HG03439 (cell line): ENCODE data around the gene MCOLN1.

Source experiments
- ATAC-seq: cut with Tn5 transposase; IDR thresholded peaks from one replicate; pipeline ENCODE4 v1.9.1; 2021; ENCODE audit warnings: mild to moderate bottlenecking, moderate library complexity; ENCODE audit not compliant: unreplicated experiment

Gene MCOLN1

DNA sequence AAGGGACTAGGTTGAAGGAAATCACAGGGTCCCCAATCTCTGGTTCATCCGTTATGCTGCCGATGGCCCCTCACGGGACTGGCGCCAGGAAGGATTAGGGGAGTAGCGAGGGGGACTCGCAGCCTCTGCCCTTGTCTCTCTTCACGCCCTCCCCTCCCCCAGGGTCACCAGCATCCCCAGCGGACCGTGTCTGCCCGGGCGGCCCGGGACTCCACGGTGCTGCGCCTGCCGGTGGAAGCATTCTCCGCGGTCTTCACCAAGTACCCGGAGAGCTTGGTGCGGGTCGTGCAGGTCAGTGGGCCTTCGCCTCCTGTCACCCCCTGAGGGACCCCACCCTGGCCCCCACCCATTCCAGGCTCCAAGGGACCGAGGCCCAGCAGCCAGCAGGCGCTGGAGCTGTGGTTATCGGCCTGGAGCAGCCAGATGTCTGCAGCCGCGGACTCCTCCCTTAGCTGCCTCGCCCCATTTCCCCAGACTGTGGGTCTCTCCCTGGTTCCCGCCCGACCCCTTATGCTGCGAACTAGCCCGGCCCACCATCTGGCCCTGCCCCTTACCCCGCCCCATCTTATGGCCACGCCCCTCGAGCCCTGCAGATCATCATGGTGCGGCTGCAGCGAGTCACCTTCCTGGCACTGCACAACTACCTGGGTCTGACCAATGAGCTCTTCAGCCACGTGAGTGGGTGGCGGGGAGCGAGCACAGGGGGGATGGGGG is 18.5 kb downstream of the MCOLN1 start:
- no peak for ATAC-seq

DNA sequence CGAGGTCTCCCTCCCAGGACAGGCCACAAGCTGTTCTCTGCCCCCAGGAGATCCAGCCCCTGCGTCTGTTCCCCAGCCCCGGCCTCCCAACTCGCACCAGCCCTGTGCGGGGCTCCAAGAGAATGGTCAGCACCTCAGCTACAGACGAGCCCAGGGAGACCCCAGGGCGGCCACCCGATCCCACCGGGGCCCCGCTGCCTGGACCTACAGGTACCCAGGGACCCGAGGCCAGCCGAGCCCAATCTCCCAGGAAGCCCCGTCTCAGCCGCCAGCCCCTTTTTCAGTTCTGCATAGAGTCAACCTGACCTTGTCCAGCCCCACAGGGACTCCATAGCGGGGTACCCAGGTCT is 19.0 kb downstream of the MCOLN1 start:
- no peak for ATAC-seq

DNA sequence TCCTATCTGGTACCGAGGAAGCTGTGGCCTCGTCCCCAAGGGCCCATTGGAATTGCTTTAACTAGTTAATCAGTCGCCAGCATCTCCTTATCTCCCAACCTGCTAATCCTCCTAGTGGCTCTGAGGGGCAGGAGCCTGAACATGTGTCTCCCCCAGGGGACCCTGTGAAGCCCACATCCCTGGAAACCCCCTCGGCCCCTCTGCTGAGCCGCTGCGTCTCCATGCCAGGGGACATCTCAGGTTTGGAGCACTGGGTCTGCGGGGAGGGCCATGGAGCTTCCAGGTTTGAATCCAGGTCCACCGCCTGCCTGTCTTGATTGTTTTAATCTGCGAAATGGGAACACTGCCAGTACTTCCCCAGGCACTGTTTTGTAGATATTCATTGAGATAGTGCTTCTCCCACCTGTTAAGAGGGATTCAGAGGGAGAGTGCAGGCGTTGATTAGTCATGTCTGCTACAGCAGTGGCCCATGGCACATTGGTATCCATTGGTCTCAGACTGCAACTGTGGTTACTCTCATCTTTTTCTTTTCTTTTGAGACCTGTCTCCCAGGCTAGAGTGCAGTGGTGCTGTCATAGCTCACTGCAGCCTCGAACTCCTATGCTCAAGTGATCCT is 19.5 kb downstream of the MCOLN1 start:
- no peak for ATAC-seq

DNA sequence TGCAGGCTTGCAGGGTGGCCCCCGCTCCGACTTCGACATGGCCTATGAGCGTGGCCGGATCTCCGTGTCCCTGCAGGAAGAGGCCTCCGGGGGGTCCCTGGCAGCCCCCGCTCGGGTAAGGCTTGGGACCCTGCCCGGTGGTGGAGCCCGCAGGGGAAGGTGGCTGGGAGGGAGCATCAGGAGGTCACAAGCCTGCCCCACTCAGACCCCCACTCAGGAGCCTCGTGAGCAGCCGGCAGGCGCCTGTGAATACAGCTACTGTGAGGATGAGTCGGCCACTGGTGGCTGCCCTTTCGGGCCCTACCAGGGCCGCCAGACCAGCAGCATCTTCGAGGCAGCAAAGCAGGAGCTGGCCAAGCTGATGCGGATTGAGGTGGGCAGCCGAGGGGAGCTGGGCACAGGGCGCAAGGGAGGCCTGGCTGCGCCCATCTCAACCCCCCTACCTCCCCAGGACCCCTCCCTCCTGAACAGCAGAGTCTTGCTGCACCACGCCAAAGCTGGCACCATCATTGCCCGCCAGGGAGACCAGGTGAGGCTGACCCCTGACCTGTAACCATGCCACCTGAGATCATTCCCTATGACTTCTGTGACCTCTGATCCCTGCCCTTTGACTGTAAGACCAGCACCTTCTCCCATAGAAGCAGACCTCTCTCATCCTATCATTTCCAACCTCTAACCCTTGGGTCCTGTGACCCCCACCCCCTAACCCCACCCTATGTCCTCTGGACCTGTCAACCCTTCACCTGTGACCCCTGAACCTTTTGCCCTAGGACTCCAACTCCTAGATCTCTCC is 20.3 kb downstream of the MCOLN1 start:
- no peak for ATAC-seq

DNA sequence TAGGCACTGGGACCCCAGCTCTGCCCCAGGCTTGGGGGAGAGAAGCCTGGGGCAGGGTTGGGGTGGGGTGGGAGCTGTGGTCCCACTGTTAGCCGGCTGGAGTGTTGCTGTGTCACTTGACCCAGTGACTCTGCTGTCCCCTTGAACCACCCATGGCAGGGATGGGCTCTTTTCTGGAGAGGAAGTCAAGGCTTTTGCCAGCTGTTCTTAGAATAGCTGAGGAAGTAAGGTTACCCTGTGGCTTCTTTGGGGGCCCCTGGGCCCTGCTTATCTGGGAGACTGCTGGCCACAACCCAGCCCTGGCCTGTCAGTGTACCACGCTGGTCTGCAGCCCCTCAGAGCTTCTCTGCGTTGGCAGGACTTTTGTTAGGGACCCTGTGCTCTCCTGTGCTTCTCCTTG is 22.2 kb downstream of the MCOLN1 start:
- no peak for ATAC-seq

DNA sequence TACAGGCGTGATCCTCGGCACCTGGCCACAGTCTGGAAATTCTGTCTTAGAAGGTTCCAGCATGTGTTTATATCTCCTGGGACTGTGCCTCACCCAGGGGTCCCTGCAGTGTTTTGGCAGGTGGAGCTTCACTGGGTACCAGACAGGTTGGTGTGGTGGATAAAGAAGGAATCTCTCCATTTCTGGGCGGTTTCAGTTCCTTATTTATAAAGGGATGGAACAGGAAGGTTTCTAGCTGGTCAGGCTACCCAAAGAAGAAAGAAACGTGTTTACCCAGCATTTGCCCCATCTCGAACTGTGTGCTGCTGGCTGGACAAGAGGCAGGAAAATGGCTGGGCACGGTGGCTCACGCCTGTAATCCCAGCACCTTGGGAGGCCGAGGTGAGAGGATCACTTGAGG is 22.9 kb downstream of the MCOLN1 start:
- ATAC-seq: no peak

DNA sequence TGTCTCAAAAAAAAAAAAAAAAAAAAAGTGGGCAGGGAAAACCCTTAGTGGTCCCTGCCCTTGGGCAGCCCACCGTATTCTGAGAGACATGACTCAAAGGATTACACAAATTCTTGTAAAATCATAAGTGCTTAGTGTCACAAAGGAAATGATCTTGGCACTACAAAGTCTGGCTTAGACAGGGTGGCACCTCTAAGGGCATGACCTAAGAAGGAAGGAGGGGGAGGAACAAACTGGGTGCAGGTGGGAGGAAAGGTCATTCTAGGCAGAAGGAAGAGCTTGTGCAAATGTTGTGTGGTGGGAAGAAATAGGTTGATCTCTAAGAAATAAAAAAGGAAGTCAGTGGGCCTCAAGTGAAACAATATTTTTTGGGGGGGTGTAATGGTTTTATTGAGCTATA is 23.5 kb downstream of the MCOLN1 start:
- ATAC-seq: no peak

DNA sequence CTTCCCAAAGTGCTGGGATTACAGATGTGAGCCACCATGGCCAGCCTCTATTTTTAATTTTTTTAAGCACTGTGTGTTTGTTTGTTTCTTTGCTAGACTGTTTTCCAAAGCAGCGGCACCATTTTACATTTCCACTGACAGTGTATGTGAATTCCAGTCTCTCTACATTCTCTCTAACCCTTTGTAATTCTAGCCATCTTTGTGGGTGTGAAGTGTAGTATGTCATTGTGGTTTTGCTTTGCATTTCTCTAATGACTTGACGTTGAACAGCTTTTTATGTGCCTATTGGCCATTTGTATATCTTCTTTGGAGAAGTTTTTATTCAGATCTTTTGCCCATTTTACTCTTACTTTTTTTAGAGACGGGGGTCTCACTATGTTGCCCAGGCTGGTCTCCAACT is 24.7 kb downstream of the MCOLN1 start:
- no peak for ATAC-seq

DNA sequence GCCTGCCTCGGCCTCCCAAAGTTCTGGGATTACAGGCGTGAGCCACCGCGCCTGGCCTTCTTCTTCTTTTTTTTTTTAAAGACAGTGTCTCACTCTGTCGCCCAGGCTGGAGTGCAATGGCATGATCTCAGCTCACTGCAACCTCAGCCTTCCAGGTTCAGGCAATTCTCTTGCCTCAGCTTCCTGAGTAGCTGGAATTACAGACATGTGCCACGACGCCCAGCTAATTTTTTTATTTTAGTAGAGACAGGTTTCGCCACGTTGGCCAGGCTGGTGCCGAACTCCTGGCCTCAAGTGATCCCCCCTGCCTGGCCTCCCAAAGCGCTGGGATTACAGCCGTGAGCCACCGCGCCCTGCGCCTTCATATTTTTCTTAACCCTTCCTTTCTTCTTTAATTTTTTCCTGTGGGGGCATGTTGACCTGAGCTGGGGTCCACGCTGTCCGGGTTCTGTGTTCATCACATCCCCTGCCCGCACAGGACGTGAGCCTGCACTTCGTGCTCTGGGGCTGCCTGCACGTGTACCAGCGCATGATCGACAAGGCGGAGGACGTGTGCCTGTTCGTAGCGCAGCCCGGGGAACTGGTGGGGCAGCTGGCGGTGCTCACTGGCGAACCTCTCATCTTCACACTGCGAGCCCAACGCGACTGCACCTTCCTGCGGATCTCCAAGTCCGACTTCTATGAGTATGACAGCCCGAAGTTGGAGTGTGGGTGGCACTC is 27.2 kb downstream of the MCOLN1 start:
- ATAC-seq: no peak

DNA sequence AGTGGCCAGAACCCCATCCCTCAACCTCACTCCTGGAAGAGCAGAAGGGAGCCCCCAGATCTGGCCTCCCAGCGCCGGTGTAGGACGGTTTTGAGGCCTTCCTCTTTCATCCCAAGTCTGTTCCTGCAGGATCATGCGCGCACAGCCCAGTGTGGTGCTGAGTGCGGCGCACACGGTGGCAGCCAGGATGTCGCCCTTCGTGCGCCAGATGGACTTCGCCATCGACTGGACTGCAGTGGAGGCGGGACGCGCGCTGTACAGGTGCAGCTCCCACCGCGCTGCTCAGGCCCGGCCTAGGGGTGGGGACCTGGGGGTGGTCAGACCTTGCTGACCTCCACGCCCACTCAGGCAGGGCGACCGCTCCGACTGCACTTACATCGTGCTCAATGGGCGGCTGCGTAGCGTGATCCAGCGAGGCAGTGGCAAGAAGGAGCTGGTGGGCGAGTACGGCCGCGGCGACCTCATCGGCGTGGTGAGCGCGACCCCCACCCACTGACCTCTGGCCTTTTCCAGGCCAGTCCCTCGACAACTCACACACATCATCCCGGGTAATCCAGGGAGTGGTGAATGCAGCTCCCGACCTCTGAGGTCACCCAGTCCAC is 27.8 kb downstream of the MCOLN1 start:
- ATAC-seq: no peak

DNA sequence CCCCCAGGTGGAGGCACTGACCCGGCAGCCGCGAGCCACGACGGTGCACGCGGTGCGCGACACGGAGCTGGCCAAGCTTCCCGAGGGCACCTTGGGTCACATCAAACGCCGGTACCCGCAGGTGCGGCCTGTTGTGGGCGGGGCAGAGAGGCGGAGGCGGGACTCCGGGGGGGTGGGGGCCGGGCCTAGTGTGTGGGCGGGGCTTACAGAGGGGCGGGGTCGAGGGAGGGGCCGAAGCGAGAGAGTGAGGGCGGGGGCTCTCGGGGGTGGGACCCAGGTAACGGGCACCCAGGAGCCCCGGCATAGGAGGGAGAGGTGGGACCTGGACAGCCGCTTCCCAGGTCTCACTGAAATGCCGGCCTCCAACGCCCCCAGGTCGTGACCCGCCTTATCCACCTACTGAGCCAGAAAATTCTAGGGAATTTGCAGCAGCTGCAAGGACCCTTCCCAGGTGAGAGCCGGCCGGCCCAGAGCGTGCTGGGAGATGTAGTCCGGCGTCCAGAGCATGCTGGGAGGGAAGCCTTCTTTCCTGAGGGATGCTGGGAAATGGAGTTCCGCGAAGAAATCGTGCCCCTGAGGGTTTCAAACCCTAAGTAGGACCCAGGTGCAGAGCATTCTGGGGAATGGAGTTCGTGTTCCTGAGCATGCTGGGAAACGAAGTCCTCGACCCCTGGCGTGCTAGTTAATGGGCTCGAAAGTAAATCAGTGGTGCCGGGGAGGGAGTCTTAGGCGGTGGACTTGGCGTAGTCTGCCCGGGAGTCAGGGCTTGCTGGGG is 28.8 kb downstream of the MCOLN1 start:
- no peak for ATAC-seq

DNA sequence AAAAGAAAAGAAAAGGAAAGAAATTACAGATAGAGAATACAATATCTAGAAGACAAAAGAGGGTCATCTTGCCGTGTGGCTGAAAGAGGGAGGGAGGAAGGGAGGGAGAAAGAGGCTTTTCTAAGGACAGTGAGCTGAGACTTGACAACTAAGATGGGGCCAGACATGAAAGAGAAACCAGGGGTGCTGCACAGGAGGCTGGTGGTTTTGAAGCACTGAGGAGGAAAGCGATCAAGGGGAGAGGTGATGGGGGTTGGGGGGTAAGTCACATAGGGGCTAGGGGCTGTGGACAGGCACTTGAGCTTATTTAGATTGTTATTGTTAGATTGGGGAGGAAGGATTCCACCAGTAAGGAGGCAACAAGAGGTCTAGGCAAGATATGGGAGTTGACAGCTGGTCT is 30.4 kb downstream of the MCOLN1 start:
- ATAC-seq: no peak

DNA sequence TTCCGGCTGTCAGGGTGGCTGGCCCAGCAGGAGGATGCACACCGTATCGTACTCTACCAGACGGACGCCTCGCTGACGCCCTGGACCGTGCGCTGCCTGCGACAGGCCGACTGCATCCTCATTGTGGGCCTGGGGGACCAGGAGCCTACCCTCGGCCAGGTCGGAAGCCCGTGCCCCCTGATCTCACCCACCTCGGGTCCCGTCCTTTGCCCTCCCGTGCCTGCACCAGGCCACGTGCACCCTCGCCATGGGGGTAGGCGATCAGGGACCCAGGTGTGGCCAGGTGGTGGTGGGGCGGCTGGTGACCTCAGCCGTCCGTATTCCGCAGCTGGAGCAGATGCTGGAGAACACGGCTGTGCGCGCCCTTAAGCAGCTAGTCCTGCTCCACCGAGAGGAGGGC is 32.1 kb downstream of the MCOLN1 start:
- ATAC-seq: no peak

DNA sequence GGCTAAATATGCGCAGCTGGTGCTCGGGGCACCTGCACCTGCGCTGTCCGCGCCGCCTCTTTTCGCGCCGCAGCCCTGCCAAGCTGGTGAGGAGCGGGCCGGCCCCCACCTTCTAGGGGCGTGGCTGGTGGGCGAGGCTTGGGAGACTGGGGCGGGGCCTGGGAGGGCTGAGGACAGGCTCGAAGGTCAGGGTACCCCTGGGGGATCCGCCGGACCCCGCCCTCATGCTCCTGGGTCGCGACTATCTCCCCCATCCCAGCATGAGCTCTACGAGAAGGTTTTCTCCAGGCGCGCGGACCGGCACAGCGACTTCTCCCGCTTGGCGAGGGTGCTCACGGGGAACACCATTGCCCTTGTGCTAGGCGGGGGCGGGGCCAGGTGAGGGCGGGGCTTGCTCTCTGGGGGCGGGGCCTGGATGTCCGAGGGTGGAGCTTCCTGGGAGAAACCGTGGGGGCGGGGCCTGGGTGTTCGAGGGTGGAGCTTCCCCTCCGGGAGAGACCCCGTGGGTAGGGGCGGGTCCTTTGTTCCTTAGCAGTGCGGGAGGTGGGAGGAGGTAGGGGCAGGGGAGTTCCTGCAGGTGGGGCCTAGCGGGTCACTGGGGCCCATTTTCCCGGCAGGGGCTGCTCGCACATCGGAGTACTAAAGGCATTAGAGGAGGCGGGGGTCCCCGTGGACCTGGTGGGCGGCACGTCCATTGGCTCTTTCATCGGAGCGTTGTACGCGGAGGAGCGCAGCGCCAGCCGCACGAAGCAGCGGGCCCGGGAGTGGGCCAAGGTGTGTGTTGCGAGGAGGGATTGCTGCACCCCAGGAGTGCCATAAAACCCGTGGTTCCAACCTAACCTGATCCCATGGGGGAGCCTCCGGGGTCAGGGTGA is 32.8 kb downstream of the MCOLN1 start:
- no peak for ATAC-seq

DNA sequence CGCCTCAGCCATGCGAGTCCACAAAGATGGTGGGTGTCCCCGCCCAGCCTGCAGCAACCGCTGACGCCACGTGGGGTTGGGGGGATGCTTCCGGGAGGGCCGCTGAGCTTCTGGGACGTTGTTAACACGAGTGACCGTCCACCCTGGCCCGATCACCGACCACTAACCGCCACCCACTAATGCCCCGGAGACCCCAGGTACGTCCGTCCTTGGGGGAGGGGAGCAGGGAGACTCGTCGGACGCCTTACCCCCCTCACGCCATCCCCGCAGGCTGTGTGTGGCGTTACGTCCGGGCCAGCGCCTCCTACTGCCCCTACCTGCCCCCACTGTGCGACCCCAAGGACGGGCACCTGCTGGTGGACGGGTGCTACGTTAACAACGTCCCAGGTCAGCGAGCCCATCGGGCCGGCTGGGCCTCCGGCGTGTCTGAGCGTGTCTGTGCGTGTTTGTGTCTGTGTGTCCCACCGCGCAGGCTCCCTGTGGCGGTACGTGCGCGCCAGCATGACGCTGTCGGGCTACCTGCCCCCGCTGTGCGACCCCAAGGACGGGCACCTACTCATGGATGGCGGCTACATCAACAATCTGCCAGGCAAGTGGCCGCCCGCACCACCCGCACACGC is 34.4 kb downstream of the MCOLN1 start:
- ATAC-seq: no peak

DNA sequence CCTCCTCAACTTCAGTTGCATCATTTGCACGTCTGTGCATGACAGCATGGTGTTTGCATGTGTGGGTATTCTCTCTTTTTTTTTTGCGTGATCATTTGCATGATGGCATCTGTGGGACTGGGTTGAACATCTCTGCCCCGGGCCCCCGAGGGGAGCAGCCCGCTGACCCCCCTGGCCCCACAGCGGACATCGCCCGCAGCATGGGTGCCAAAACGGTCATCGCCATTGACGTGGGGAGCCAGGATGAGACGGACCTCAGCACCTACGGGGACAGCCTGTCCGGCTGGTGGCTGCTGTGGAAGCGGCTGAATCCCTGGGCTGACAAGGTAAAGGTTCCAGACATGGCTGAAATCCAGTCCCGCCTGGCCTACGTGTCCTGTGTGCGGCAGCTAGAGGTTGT is 36.2 kb downstream of the MCOLN1 start:
- ATAC-seq: no peak

DNA sequence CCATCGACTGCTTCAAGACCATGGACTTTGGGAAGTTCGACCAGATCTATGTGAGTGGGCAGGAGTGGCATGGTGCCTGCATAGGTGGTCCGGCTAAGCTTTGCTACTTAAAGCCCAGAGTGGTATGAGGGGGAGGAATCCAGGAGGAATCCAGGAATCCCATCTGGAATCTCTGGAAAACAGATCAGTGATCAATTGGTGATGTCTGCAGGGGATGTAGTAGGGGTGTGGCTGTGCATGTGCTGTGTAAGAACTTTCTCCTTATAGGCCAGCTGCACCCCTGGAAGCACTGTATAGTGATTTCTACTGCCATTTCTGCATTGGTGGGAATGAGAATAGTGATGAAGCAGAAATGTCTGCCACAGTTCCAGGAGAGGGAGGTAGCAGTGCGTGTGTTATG is 36.7 kb downstream of the MCOLN1 start:
- ATAC-seq: no peak

DNA sequence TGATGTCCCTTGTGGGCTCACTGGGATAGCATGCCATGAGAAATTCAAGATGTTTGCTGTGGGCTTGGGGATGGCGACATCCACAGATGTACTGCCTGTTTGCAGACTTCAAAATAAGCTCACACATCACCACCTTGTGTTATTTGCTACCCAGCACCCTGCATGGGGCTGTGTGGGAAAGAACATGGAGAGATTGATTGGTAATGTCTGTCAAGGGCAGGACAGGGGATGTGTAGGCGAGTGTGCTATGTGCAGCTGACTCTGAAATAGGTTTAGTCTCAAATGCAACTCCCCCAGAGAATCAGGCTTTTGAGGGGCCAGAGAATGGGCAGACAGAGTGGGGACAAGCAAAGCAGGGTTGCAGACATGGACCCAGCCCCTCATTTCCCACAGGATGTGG is 37.8 kb downstream of the MCOLN1 start:
- ATAC-seq: no peak

DNA sequence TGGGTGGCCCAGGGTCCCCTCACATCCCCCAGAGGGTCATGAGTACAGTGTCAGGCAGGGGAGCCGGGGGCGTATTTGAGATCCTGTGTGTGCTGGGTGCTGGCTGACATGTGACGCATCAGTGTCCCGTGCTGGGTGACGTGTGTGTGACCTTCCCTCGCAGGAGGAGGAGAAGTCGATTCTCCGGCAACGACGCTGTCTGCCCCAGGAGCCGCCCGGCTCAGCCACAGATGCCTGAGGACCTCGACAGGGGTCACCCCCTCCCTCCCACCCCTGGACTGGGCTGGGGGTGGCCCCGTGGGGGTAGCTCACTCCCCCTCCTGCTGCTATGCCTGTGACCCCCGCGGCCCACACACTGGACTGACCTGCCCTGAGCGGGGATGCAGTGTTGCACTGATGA is 38.9 kb downstream of the MCOLN1 start:
- ATAC-seq: no peak
